Lower leg skin (tissue), 3 donors: Measurements from ENCODE around the gene MGA.

ENCODE experiments used
- CTCF ChIP-seq, 3 donors: fragments of 450-650 bp; IDR thresholded peaks; one replicate each; pipeline ENCODE4 v1.5.1; 2016; ENCODE audit warnings: antibody characterized with exemption in 3 of 3, mild to moderate bottlenecking in 3 of 3, moderate library complexity in 2 of 3
- POLR2A ChIP-seq, 2 donors: fragments of 450-650 bp; IDR thresholded peaks; one replicate each; pipeline ENCODE4 v1.6.1; 2016 to 2017; ENCODE audit warnings: antibody characterized with exemption in 2 of 2, mild to moderate bottlenecking in 1 of 2, moderate library complexity in 1 of 2

DNA sequence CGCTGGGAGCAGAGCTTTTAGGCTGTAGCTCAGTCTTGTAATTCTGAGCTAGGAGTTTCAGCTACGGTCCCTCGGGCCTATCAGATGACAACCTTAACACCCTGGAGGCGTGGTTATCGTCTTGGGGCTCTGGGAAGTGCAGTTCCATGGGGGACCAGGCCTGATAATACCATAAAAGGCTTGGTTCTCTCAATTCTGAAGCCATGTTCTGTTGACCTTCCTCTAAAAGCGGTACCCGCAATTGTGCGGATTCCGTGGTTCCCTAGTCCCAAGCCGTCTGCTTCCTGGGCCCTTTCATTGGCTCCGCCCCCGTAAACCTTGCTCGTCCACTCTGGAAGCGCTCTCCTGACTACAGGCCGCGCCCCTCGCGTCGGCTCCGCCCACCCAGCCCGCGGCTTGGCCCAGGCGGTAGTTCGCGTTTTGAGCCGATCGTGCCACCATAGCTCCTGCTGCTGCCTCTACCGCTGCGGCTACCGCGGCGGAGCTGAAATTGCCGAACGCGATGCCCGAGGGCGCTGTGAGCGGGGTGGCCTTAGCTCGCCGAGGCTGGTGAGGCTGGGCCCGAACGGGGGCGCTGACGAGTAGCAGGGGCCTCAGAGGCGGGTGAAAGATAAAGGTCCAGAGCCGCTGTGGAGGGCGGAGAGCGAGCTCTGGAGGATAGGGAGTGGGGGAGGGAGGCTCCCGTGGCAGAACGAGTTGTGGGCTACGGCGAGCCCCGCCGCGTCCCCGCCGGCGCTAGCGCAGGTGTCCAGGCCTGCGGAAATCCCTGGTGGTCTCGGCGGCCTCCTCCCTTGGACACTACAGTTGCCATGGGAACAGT is 114.1 kb downstream of the MGA start, which contains the start of gene MAPKBP1:
- no peak for TF ChIP-seq CTCF (IDR thresholded peaks at IDR 0.05)
- no peak for TF ChIP-seq POLR2A (IDR thresholded peaks at IDR 0.05)
